Ishikawa (cell line): ENCODE results near the gene RHOT2.

Experiments used
- TAF1 ChIP-seq: IDR thresholded peaks from 2 replicates; pipeline ENCODE4 v1.6.1; 2012; ENCODE audit warnings: low read depth, mild to moderate bottlenecking
- YY1 ChIP-seq: IDR thresholded peaks from 2 replicates; pipeline ENCODE4 v1.6.1; 2012; ENCODE audit warnings: low read depth
- ZBTB7A ChIP-seq: IDR thresholded peaks from 2 replicates; pipeline ENCODE4 v1.6.1; 2012; ENCODE audit warnings: low read depth
- TF ChIP-seq, protein P1 (sequence below): IDR thresholded peaks from 2 replicates; pipeline ENCODE4 v1.6.1; 2012

DNA sequence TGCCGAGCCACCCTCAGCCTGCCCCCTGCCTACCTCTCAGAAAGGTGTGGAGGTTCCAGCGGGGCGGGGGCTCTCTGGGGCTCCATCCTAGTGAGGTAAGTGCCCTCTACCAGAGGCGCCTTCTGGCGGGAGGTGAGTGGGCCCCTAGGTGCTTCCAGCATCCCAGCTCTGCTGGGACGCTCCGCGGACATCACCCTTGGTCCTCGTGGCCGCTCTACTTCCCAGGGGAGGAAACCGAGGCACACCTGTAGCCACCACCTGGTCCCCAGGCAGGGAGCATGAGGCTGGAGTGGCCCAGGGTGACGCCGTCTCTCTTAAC lies 24.9 kb upstream of the RHOT2 start:
- TF ChIP-seq YY1 (no peak), TAF1 (no peak), ZBTB7A (no peak)
- TF ChIP-seq, protein P1, sequence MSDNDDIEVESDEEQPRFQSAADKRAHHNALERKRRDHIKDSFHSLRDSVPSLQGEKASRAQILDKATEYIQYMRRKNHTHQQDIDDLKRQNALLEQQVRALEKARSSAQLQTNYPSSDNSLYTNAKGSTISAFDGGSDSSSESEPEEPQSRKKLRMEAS, result no peak
